Left lung (tissue), 10 donors: ENCODE measurements around the gene LGI2. TPM values are rescaled to one million over a fixed set of nuclear protein-coding genes. Genes with fewer than 3 reads are reported as not detected.
"Not testable (repeated sequence)": the region's sequence is repeated elsewhere in the genome, so short reads cannot be mapped to it uniquely, and the experiment has no call there.

Experiments
- ATAC-seq: fragments of 200-7000 bp; cut with Tn5 transposase; one replicate; pipeline ENCODE4 v1.9.1; 2020; ENCODE audit warnings: moderate library complexity
- DNase-seq, 4 donors: peaks; one replicate each; pipeline ENCODE4 v3.0.0-alpha.2; 2013 to 2020
- H3K27ac ChIP-seq, 2 donors: fragments of 200-600 bp; sonication (generic) in 1 of 2; one replicate each; pipeline versions ENCODE4 v1.5.0 to v1.8.0; 2020 to 2021
- H3K27me3 ChIP-seq, 2 donors: fragments of 200-600 bp; sonication (generic) in 1 of 2; one replicate each; pipeline versions ENCODE4 v1.5.0 to v1.8.0; 2020 to 2021
- H3K36me3 ChIP-seq, 2 donors: fragments of 200-600 bp; sonication (generic) in 1 of 2; one replicate each; pipeline versions ENCODE4 v1.5.0 to v1.8.0; 2020 to 2021
- H3K4me1 ChIP-seq, 2 donors: fragments of 200-600 bp; one replicate each; pipeline ENCODE4 v1.8.0; 2021
- H3K4me3 ChIP-seq, 2 donors: fragments of 200-600 bp; sonication (generic) in 1 of 2; one replicate each; pipeline versions ENCODE4 v1.5.0 to v1.8.0; 2020 to 2021; ENCODE audit warnings: mild to moderate bottlenecking in 1 of 2
- H3K9me3 ChIP-seq, 2 donors: fragments of 200-600 bp; sonication (generic) in 1 of 2; one replicate each; pipeline versions ENCODE4 v1.5.0 to v1.8.0; 2020 to 2021
- intact Hi-C, 2 donors: fragments of 100-400 bp; cut with DNase I; formaldehyde crosslinking; loops; one replicate each; pipeline versions ENCODE4 v1.11.2 to v1.14.2; 2022
- polyA plus RNA-seq, 6 donors: library from polyadenylated mRNA; unstranded; fragments of 120-200 nt; gene quantifications; one replicate each; pipeline ENCODE4 v1.2.1, GENCODE V29; 2013; ENCODE audit not compliant: insufficient read length in 6 of 6
- total RNA-seq, 2 donors: library from RNA; stranded (reverse); fragmentation: NEBNext Ultra II Directional; extraction: Animal tissue kit (Norgen Biotek cat#: 25700); gene quantifications; one replicate each; pipeline ENCODE4 v1.2.1, GENCODE V29; 2021
- TF ChIP-seq, protein P1 (sequence below), 2 donors: fragments of 200-600 bp; sonication (generic) in 1 of 2; IDR thresholded peaks; one replicate each; pipeline versions ENCODE4 v1.5.0 to v1.8.0; 2021; ENCODE audit warnings: antibody characterized with exemption in 2 of 2
- donor health status: DM: no; HTN: yes; CAD: no.
- donor health status: DM: no; HTN: no; CAD: no.

The LGI2 gene
- total and polyA plus RNA-seq, 8 donors: 1.7 to 7.7 (median 4.7) TPM

DNA sequence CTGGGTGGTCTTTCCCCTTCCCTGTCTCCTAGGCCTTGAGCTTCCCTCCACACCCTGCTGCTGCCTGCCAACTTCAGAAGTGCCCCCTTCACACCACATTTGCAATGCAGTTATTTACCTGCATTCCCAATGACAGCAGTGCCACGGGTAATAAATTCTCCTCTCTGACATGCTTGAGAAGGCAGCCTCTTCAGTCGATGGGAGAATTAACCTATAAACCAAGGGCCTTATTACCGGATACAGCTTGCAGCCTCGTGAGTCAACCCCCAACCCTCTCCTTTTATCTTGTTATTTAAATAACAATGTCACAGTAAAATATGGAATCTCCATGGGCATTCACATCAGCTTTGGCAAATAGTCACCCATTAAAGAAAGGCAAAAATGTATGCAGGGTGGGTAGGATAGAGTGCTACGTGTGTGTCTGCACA is 34.7 kb upstream of the LGI2 start:
- intact Hi-C loops: no loop called here
- Histone ChIP-seq H3K36me3 (no peaks in the 10 kb centered on the region), H3K27ac (no peak overlapping the region), H3K4me1 (no peaks in the 10 kb centered on the region), H3K27me3 (no peaks in the 10 kb centered on the region), H3K4me3 (no peak overlapping the region), H3K9me3 (no peaks in the 10 kb centered on the region)
- no peak for DNase-seq
- TF ChIP-seq, protein P1, sequence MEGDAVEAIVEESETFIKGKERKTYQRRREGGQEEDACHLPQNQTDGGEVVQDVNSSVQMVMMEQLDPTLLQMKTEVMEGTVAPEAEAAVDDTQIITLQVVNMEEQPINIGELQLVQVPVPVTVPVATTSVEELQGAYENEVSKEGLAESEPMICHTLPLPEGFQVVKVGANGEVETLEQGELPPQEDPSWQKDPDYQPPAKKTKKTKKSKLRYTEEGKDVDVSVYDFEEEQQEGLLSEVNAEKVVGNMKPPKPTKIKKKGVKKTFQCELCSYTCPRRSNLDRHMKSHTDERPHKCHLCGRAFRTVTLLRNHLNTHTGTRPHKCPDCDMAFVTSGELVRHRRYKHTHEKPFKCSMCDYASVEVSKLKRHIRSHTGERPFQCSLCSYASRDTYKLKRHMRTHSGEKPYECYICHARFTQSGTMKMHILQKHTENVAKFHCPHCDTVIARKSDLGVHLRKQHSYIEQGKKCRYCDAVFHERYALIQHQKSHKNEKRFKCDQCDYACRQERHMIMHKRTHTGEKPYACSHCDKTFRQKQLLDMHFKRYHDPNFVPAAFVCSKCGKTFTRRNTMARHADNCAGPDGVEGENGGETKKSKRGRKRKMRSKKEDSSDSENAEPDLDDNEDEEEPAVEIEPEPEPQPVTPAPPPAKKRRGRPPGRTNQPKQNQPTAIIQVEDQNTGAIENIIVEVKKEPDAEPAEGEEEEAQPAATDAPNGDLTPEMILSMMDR (IDR thresholded peaks at IDR 0.05): no peak
- ATAC-seq: no peak

DNA sequence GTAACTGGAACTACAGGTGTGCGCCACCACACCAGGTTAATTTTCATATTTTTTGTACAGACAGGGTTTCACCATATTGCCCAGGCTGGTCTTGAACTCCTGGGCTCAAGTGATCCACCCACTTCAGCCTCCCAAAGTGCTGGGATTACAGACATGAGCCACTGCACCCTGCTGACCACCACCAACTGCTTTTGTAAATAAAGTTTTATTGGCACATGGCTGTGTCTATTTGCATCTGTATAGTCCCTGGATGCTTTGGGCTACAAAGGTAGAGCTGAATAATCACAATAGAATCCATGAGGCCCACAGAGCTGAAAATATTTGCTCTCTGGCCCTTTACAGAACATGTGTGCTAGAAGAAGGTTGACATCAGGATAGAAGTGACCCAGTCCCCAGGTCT is 33.7 kb upstream of the LGI2 start:
- H3K27ac ChIP-seq, H3K4me3 ChIP-seq, ATAC-seq, intact Hi-C loops, H3K36me3 ChIP-seq, H3K27me3 ChIP-seq, DNase-seq, H3K9me3 ChIP-seq, H3K4me1 ChIP-seq: not testable (repeated sequence)

- H3K4me1 ChIP-seq: no peaks in the 10 kb centered on the region
- no peaks in the 10 kb centered on the region for H3K27me3 ChIP-seq
- H3K9me3 ChIP-seq: no peaks in the 10 kb centered on the region
- H3K36me3 ChIP-seq: no peaks in the 10 kb centered on the region
- no peak for DNase-seq
- ATAC-seq: no peak
- intact Hi-C loops: no loop called here
- no peak overlapping the region for H3K4me3 ChIP-seq
- TF ChIP-seq, protein P1 (IDR thresholded peaks at IDR 0.05): no peak
- H3K27ac ChIP-seq: no peak overlapping the region
Measured at GRCh38 chr4:25063116-25063515, 32.4 kb upstream of the LGI2 start.

DNA sequence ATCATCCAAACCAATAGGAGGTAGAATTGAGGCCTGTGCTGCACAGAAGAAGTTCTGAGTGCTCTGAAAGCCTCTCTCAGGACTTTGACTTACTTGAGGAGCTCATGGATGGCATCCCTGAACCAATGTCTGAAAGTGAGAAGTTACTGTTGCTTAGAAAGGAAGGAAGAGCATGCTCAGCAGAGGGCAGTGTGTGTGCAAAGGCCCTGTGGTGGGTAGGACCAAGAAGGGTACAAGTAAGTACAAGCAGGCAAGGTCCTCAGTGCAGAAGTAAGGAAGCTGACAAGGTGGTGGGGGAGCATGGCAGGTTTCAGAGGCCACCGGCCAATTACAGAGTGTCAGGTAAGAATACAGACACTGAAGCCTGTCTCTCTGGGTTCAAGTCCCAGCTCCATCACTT is 31.4 kb upstream of the LGI2 start:
- H3K36me3 ChIP-seq: no peaks in the 10 kb centered on the region
- no peaks in the 10 kb centered on the region for H3K4me1 ChIP-seq
- no peak overlapping the region for H3K27ac ChIP-seq
- H3K27me3 ChIP-seq: no peaks in the 10 kb centered on the region
- ATAC-seq: no peak
- H3K9me3 ChIP-seq: no peaks in the 10 kb centered on the region
- TF ChIP-seq, protein P1 (IDR thresholded peaks at IDR 0.05): no peak
- no peak for DNase-seq
- H3K4me3 ChIP-seq: no peak overlapping the region
- intact Hi-C loops: no loop called here

DNA sequence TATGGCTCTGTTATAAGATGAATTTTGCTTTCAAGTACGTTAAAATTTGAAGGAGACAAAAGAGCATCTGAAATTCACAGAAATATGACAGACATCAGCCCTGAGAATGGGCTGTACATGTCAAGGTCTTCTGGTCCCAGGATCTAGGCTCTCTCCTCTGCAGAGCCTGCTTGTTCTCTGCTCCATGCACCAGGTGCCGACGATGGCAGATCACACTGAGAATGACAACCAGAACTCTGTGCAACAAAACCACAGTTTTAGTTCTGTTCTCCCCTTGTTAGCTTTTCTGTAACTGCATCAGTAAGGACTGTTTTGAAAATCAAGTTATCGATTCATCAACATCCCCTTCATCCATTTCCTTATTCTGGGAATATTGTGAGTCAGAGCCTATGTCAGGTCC is 30.9 kb upstream of the LGI2 start:
- Histone ChIP-seq H3K27ac (no peak overlapping the region), H3K36me3 (no peaks in the 10 kb centered on the region), H3K4me3 (no peak overlapping the region), H3K27me3 (no peaks in the 10 kb centered on the region), H3K4me1 (no peaks in the 10 kb centered on the region), H3K9me3 (no peaks in the 10 kb centered on the region)
- ATAC-seq (no peak), DNase-seq (no peak)
- TF ChIP-seq, protein P1 (IDR thresholded peaks at IDR 0.05): no peak
- intact Hi-C loops: no loop called here

- DNase-seq (no peak), ATAC-seq (no peak)
- intact Hi-C loops: no loop called here
- Histone ChIP-seq H3K4me3 (no peak overlapping the region), H3K9me3 (no peaks in the 10 kb centered on the region), H3K4me1 (no peaks in the 10 kb centered on the region), H3K27me3 (no peaks in the 10 kb centered on the region), H3K27ac (no peak overlapping the region), H3K36me3 (no peaks in the 10 kb centered on the region)
- TF ChIP-seq, protein P1 (IDR thresholded peaks at IDR 0.05): no peak
Measured at GRCh38 chr4:25060963-25061340, 30.2 kb upstream of the LGI2 start.
